ENCODE results near the gene TCEAL9. TPM values are rescaled to one million over a fixed set of nuclear protein-coding genes. Genes with fewer than 3 reads are reported as not detected.

TCEAL9 gene
- 126 TPM for total RNA-seq (ENCODE audit: unreplicated experiment)
- long read RNA-seq, transcript TCEAL9-202 (3 exons, 1,033 nt): major isoform, 62 of 81 reads
- long read RNA-seq, transcript TCEAL9-201 (2 exons, 699 nt): minor isoform, 8 of 81 reads
- long read RNA-seq, transcript TCEAL9-203 (1 exons, 1,938 nt): minor isoform, 7 of 81 reads
- long read RNA-seq, partial matches to known transcripts: 2 of 81 reads
- long read RNA-seq, other reads (novel, unspliced or antisense): 2 of 81 reads

GRCh38 chrX:103356130-103356798 lies at the start of gene TCEAL9:
Gene TCEAL9 (plus strand): TSS chrX:103356506. CDS start chrX:103357685, 1,179 bp downstream.
- peak; percentile 38 for DNase-seq (ENCODE audit: low spot score)
- no peaks in the 10 kb centered on the region for H3K9me3 Mint-ChIP-seq (ENCODE audit: unreplicated experiment)

DNA sequence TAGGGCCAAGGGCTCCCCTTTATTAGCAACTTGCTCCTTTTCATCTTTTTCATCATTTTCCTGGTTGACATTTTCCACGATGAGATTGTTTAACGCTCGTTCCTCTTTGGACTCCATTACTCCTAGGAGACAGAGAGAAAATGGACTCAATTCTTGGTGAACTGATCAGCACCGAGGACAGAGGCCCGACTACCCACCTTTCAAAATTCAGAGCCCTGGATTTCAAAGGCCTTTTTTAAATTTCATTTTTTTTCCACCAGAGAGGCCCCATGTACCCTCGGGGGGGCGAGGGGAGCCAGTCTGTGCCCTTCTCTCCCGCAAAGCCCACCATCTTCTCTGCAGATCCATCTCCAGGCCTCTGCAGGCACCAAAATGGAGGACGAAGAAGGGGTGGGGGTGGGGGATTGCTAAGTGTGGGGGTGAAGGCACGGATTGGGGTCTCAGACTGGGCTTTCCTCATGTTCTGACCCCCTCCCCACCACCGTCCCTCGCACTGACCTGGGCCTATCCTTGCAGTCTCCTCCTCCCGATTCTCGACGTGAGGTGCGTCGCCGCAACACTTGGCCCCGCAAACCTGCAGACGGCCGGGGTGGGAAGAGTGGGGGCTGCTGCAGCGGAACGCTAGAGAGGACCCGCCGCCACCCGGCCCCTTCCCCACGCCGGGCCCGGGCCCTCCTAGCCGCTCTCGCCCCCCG lies 46.3 kb upstream of the TCEAL9 start:
- H3K27ac Mint-ChIP-seq (ENCODE audit: unreplicated experiment): peak overlapping the region; percentile 67

More at GRCh38 chrX:103356130-103356798, at the start of gene TCEAL9:
- H3K27ac Mint-ChIP-seq (ENCODE audit: unreplicated experiment): peak within 1 kb of the TSS; percentile 96
- H3K4me1 Mint-ChIP-seq (ENCODE audit: unreplicated experiment): peaks cover 15% of the 10 kb centered on the region
- peaks cover 5% of the 10 kb centered on the region for H3K36me3 Mint-ChIP-seq (ENCODE audit: low read depth, unreplicated experiment)
- peak within 1 kb of the TSS; percentile 97 for H3K4me3 Mint-ChIP-seq (ENCODE audit: unreplicated experiment)
- peaks cover 6% of the 10 kb centered on the region for H3K27me3 Mint-ChIP-seq (ENCODE audit: unreplicated experiment)
- TF ChIP-seq CTCF (IDR thresholded peaks at IDR 0.05; ENCODE audit: unreplicated experiment): no peak

GRCh38 chrX:103310555-103311398 lies 45.5 kb upstream of the TCEAL9 start, which contains the start of gene BEX2:
Gene BEX2 (minus strand): TSS chrX:103310990. CDS start chrX:103309976, 1,014 bp downstream.
- Mint-ChIP-seq H3K27me3 (ENCODE audit: unreplicated experiment) (peaks cover 2% of the 10 kb centered on the region), H3K4me3 (ENCODE audit: unreplicated experiment) (peak within 1 kb of the TSS; percentile 92), H3K4me1 (ENCODE audit: unreplicated experiment) (peaks cover 3% of the 10 kb centered on the region), H3K36me3 (ENCODE audit: low read depth, unreplicated experiment) (no peaks in the 10 kb centered on the region), H3K27ac (ENCODE audit: unreplicated experiment) (peak within 1 kb of the TSS; percentile 85), H3K9me3 (ENCODE audit: unreplicated experiment) (no peaks in the 10 kb centered on the region)
- TF ChIP-seq CTCF (IDR thresholded peaks at IDR 0.05; ENCODE audit: unreplicated experiment): no peak
- peak; percentile 76 for DNase-seq (ENCODE audit: low spot score)

More for the DNA sequence above, 46.3 kb upstream of the TCEAL9 start:
- no peak for TF ChIP-seq CTCF (IDR thresholded peaks at IDR 0.05; ENCODE audit: unreplicated experiment)
- Mint-ChIP-seq H3K4me3 (ENCODE audit: unreplicated experiment) (peak overlapping the region; percentile 83), H3K36me3 (ENCODE audit: low read depth, unreplicated experiment) (no peaks in the 10 kb centered on the region), H3K9me3 (ENCODE audit: unreplicated experiment) (no peaks in the 10 kb centered on the region), H3K4me1 (ENCODE audit: unreplicated experiment) (peaks cover 3% of the 10 kb centered on the region), H3K27me3 (ENCODE audit: unreplicated experiment) (peaks cover 2% of the 10 kb centered on the region)
- no peak for DNase-seq (ENCODE audit: low spot score)

- H3K9me3 Mint-ChIP-seq (ENCODE audit: unreplicated experiment): no peaks in the 10 kb centered on the region
- H3K4me1 Mint-ChIP-seq (ENCODE audit: unreplicated experiment): peaks cover 3% of the 10 kb centered on the region
Observed at GRCh38 chrX:103311399-103311780, 44.9 kb upstream of the TCEAL9 start.

More at GRCh38 chrX:103311399-103311780, 44.9 kb upstream of the TCEAL9 start:
- no peak for TF ChIP-seq CTCF (IDR thresholded peaks at IDR 0.05; ENCODE audit: unreplicated experiment)
- Mint-ChIP-seq H3K4me3 (ENCODE audit: unreplicated experiment) (peak overlapping the region; percentile 92), H3K36me3 (ENCODE audit: low read depth, unreplicated experiment) (no peaks in the 10 kb centered on the region), H3K27ac (ENCODE audit: unreplicated experiment) (no peak overlapping the region), H3K27me3 (ENCODE audit: unreplicated experiment) (peaks cover 2% of the 10 kb centered on the region)
- no peak for DNase-seq (ENCODE audit: low spot score)
